GM12865 (cell line): ENCODE results near the gene XIRP1.

Experiments
- DNase-seq: peaks from one replicate; pipeline ENCODE4 v3.0.0; 2010; ENCODE audit warnings: low read depth
- H3K4me3 ChIP-seq: 2 replicates; pipeline ENCODE4 v1.5.1; 2011; ENCODE audit warnings: mild to moderate bottlenecking, low read depth, low read length, control low read depth
- CTCF ChIP-seq: IDR thresholded peaks from 2 replicates; pipeline ENCODE4 v1.5.1; 2011; ENCODE audit warnings: low read length, control low read depth, low read depth, inconsistent platforms; ENCODE audit not compliant: insufficient read depth; ENCODE audit errors: missing control alignments

The XIRP1 gene

GRCh38 chr3:39181408-39182335 lies 10.7 kb downstream of the XIRP1 start:
- no peak for TF ChIP-seq CTCF
- H3K4me3 ChIP-seq, result no peak overlapping the region; the same call in 1 of the 2 replicates
- DNase-seq, result no peak

GRCh38 chr3:39180546-39181346 lies 11.6 kb downstream of the XIRP1 start:
- H3K4me3 ChIP-seq, result peak overlapping the region; percentile 50
- TF ChIP-seq CTCF, result no peak

GRCh38 chr3:39180183-39180545 lies 12.2 kb downstream of the XIRP1 start:
- peak overlapping the region; percentile 50 for H3K4me3 ChIP-seq
- DNase-seq, result no peak
- no peak for TF ChIP-seq CTCF

More at GRCh38 chr3:39180546-39181346, 11.6 kb downstream of the XIRP1 start:
- DNase-seq, result peak; percentile 92

- H3K4me3 ChIP-seq, result peak overlapping the region; percentile 66
- DNase-seq, result no peak
- no peak for TF ChIP-seq CTCF
Measured at GRCh38 chr3:39178553-39178952, 13.8 kb downstream of the XIRP1 start.

- TF ChIP-seq CTCF, result no peak
- peak overlapping the region; percentile 66 for H3K4me3 ChIP-seq
- peak; percentile 77 for DNase-seq
Measured at GRCh38 chr3:39177708-39178332, 14.6 kb downstream of the XIRP1 start.

- TF ChIP-seq CTCF, result no peak
- DNase-seq, result no peak
- no peak overlapping the region for H3K4me3 ChIP-seq
Measured at GRCh38 chr3:39176025-39176714, 16.2 kb downstream of the XIRP1 start.
